A549 (cell line): ENCODE data around the gene RBM15. TPM values are rescaled to one million over a fixed set of nuclear protein-coding genes. Genes with fewer than 3 reads are reported as not detected.

Experiments
- ATAC-seq, 2 experiments: fragments of 200-7000 bp in 1 of 2; fragments of >200 bp in 1 of 2; cut with Nextera tagmentation in 1 of 2; cut with Tn5 transposase in 1 of 2; 3 replicates each; pipeline versions ENCODE4 v1.8.0 to v1.9.1; 2018 to 2020; ENCODE audit warnings: mild to moderate bottlenecking in 1 of 2, moderate library complexity in 1 of 2
- CTCF ChIA-PET: fragments of 300-600 bp; sonication (Branson Sonifier 250); formaldehyde crosslinking; extraction: SDS; loops from one replicate; lab custom pipeline; 2021; ENCODE audit warnings: antibody characterized with exemption, inconsistent platforms; lab: Yijun Ruan, JAX
- POLR2A ChIA-PET: fragments of 350-600 bp; formaldehyde crosslinking; extraction: SDS; loops from one replicate; lab custom pipeline; 2021; ENCODE audit warnings: antibody characterized with exemption, inconsistent platforms; lab: Yijun Ruan, JAX
- DNase-seq, 2 experiments: peaks; one replicate each; pipeline versions ENCODE4 v3.0.0 to v3.0.0-alpha.2; 2011 to 2016; ENCODE audit warnings: low read depth in 1 of 2, low spot score in 1 of 2
- FAIRE-seq: peaks from 2 replicates; lab custom pipeline; 2011; peaks lifted over from hg19 to GRCh38; lab: Jason Lieb, UNC
- H3K27ac ChIP-seq, 2 experiments: fragments of >200 bp; sonication (Bioruptor Twin); formaldehyde crosslinking; 3 replicates each; pipeline ENCODE4 v1.5.1; 2016 to 2017
- H3K4me1 ChIP-seq: fragments of >200 bp; sonication (Bioruptor Twin); formaldehyde crosslinking; 3 replicates; pipeline ENCODE4 v1.6.1; 2016
- H3K4me2 ChIP-seq: fragments of >200 bp; sonication (Bioruptor Twin); formaldehyde crosslinking; 3 replicates; pipeline ENCODE4 v1.6.1; 2016
- H3K4me3 ChIP-seq: fragments of >200 bp; sonication (Bioruptor Twin); formaldehyde crosslinking; 3 replicates; pipeline ENCODE4 v1.5.1; 2016
- H3K9me3 ChIP-seq: fragments of >200 bp; sonication (Bioruptor Twin); formaldehyde crosslinking; 3 replicates; pipeline ENCODE4 v1.6.1; 2016
- BHLHE40 ChIP-seq: IDR thresholded peaks from 2 replicates; pipeline ENCODE4 v1.6.1; 2012; ENCODE audit warnings: low read depth, low read length, inconsistent platforms
- CEBPB ChIP-seq, 2 experiments: fragments of >200 bp in 1 of 2; sonication (Bioruptor Twin) in 1 of 2; formaldehyde crosslinking in 1 of 2; IDR thresholded peaks; 2 replicates each; pipeline ENCODE4 v1.6.1; 2012 to 2016
- CHD2 ChIP-seq: fragments of 150-350 bp; IDR thresholded peaks from 2 replicates; pipeline ENCODE4 v1.6.1; 2014; ENCODE audit warnings: low read length; ENCODE audit not compliant: partially characterized antibody
- JUNB ChIP-seq: fragments of >200 bp; sonication (Bioruptor Twin); formaldehyde crosslinking; IDR thresholded peaks from 2 replicates; pipeline ENCODE4 v1.6.1; 2016
- MAZ ChIP-seq: fragments of 150-350 bp; IDR thresholded peaks from 2 replicates; pipeline ENCODE4 v1.6.1; 2014; ENCODE audit warnings: antibody characterized with exemption, low read depth, low read length, borderline replicate concordance
- PHF8 ChIP-seq: fragments of 200-600 bp; sonication (generic); IDR thresholded peaks from 2 replicates; pipeline ENCODE4 v1.6.1; 2016; ENCODE audit warnings: low read depth, mild to moderate bottlenecking, antibody characterized with exemption, moderate library complexity, borderline replicate concordance
- RAD21 ChIP-seq, 2 experiments: fragments of >200 bp in 1 of 2; sonication (Bioruptor Twin) in 1 of 2; formaldehyde crosslinking in 1 of 2; IDR thresholded peaks in 1 of 2; conservative IDR thresholded peaks in 1 of 2; 2 replicates in 1 of 2; 3 replicates in 1 of 2; pipeline ENCODE4 v1.6.1; 2012 to 2018; ENCODE audit warnings: inconsistent platforms in 1 of 2
- RCOR1 ChIP-seq: fragments of 150-350 bp; IDR thresholded peaks from 2 replicates; pipeline ENCODE4 v1.6.1; 2014; ENCODE audit warnings: antibody characterized with exemption, low read length, low read depth
- RFX5 ChIP-seq: fragments of 450-650 bp; IDR thresholded peaks from 2 replicates; pipeline ENCODE4 v1.7.1; 2014; ENCODE audit warnings: antibody characterized with exemption, mild to moderate bottlenecking, moderate library complexity
- RNF2 ChIP-seq: fragments of 200-600 bp; sonication (generic); IDR thresholded peaks from 2 replicates; pipeline ENCODE4 v1.6.1; 2016; ENCODE audit warnings: low read depth, mild to moderate bottlenecking, antibody characterized with exemption, moderate library complexity, borderline replicate concordance
- SREBF2 ChIP-seq: fragments of 450-650 bp; IDR thresholded peaks from 2 replicates; pipeline ENCODE4 v1.6.1; 2014; ENCODE audit warnings: mild to moderate bottlenecking, moderate library complexity
- ZFP36 ChIP-seq: fragments of 450-650 bp; IDR thresholded peaks from 2 replicates; pipeline ENCODE4 v1.6.1; 2014; ENCODE audit warnings: borderline replicate concordance; ENCODE audit not compliant: partially characterized antibody
- ZNF302 ChIP-seq: fragments of 250-450 bp; sonication (Bioruptor Pico); IDR thresholded peaks from 2 replicates; pipeline ENCODE4 v1.9.0; 2021; ENCODE audit warnings: inconsistent platforms, mild to moderate bottlenecking, moderate library complexity
- WGBS: methylation state at CpG from one replicate; pipeline ENCODE4 v1.1.6; 2017; ENCODE audit errors: missing lambda C conversion rate; 5-methylcytosine and 5-hydroxymethylcytosine counted together
- polyA minus RNA-seq: library from RNA; depleted of rRNA, polyadenylated mRNA; stranded (reverse); fragments of >200 nt; gene quantifications from 2 replicates; pipeline ENCODE4 v1.2.3, GENCODE V29; 2011; rRNA and poly(A)+ RNA removed
- polyA plus RNA-seq, 4 experiments: library from polyadenylated mRNA; depleted of rRNA in 3 of 4; stranded (reverse); fragments of >200 nt; fragmentation: RNase III in 1 of 4; extraction: RNeasy Plus Mini Kit Qiagen cat#74134 plus additional on column Dnase treatment in 1 of 4; gene quantifications; 2 replicates in 3 of 4; 3 replicates in 1 of 4; pipeline ENCODE4 v1.2.3, GENCODE V29; 2011 to 2017
- TF ChIP-seq, protein P1 (sequence below): fragments of 200-600 bp; sonication (generic); IDR thresholded peaks from 2 replicates; pipeline ENCODE4 v1.6.1; 2016; ENCODE audit warnings: antibody characterized with exemption, mild to moderate bottlenecking, moderate library complexity
- TF ChIP-seq, protein P2 (sequence below): fragments of 450-650 bp; IDR thresholded peaks from 2 replicates; pipeline ENCODE4 v1.6.1; 2014; ENCODE audit warnings: antibody characterized with exemption
- TF ChIP-seq, protein P3 (sequence below): IDR thresholded peaks from 2 replicates; pipeline ENCODE4 v1.6.1; 2012
- TF ChIP-seq, protein P4 (sequence below): IDR thresholded peaks from 2 replicates; pipeline ENCODE4 v1.6.1; 2012; ENCODE audit warnings: low read depth, borderline replicate concordance
- TF ChIP-seq, protein P5 (sequence below): IDR thresholded peaks from 2 replicates; pipeline ENCODE4 v1.6.1; 2012

Gene RBM15, protein sequence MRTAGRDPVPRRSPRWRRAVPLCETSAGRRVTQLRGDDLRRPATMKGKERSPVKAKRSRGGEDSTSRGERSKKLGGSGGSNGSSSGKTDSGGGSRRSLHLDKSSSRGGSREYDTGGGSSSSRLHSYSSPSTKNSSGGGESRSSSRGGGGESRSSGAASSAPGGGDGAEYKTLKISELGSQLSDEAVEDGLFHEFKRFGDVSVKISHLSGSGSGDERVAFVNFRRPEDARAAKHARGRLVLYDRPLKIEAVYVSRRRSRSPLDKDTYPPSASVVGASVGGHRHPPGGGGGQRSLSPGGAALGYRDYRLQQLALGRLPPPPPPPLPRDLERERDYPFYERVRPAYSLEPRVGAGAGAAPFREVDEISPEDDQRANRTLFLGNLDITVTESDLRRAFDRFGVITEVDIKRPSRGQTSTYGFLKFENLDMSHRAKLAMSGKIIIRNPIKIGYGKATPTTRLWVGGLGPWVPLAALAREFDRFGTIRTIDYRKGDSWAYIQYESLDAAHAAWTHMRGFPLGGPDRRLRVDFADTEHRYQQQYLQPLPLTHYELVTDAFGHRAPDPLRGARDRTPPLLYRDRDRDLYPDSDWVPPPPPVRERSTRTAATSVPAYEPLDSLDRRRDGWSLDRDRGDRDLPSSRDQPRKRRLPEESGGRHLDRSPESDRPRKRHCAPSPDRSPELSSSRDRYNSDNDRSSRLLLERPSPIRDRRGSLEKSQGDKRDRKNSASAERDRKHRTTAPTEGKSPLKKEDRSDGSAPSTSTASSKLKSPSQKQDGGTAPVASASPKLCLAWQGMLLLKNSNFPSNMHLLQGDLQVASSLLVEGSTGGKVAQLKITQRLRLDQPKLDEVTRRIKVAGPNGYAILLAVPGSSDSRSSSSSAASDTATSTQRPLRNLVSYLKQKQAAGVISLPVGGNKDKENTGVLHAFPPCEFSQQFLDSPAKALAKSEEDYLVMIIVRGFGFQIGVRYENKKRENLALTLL
- 14.0 and 15.0 TPM in 2 replicates for polyA plus RNA-seq (2011; rRNA removed)
- 6.8 and 8.0 TPM in 2 replicates for polyA plus RNA-seq (2012; cell fraction: cytosol; rRNA removed)
- 8.3 and 9.2 TPM in 2 replicates for polyA plus RNA-seq (2012; cell fraction: nucleus; rRNA removed)
- 8.0 to 8.7 TPM (median 8.2 TPM) in 3 replicates for polyA plus RNA-seq (2017; fragmentation: RNase III; extraction: RNeasy Plus Mini Kit Qiagen cat#74134 plus additional on column Dnase treatment)
- 67.6 and 83.1 TPM in 2 replicates for polyA minus RNA-seq

DNA sequence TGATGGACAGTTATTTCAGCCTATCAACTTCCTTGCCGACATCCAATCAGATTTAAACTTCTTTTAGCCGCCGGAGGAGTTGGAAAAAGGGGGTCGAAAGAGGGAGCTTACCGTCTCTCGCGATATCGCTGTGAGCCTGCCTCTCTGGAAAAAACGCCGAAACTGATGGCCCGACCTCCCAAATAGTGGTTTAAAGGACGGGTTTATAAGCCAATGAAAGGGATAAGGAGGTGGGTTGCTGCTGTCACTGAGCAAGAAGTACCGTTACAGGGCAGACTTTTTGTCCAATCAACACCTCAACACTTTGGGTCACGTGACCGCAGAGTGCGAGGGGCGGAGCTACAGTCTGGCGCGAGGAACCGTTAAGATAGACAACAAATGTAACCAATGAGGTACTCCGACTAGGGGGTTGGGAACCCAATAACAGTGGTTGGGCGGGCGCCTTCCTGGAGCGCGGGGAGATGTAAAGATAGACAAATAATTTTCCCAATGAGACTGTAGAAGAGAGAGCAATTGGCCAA, at the start of gene RBM15:
RBM15 (plus strand) TSS at position 492 of the 521 bp plus-strand sequence; CDS start at position 521, 29 bp downstream.
- peak within 1 kb of the TSS; percentile 91 for H3K4me3 ChIP-seq
- no peaks in the 10 kb centered on the region for H3K9me3 ChIP-seq
- DNase-seq: peak; percentile 89 to 100
- under 1% methylated on average over 25 of the region's 25 CpGs for WGBS
- TF ChIP-seq ZNF302 (CRISPR knock-in tag) (no peak), CHD2 (peak; percentile 98), ZFP36 (no peak), RFX5 (peak; percentile 73)
- TF ChIP-seq, protein P1, sequence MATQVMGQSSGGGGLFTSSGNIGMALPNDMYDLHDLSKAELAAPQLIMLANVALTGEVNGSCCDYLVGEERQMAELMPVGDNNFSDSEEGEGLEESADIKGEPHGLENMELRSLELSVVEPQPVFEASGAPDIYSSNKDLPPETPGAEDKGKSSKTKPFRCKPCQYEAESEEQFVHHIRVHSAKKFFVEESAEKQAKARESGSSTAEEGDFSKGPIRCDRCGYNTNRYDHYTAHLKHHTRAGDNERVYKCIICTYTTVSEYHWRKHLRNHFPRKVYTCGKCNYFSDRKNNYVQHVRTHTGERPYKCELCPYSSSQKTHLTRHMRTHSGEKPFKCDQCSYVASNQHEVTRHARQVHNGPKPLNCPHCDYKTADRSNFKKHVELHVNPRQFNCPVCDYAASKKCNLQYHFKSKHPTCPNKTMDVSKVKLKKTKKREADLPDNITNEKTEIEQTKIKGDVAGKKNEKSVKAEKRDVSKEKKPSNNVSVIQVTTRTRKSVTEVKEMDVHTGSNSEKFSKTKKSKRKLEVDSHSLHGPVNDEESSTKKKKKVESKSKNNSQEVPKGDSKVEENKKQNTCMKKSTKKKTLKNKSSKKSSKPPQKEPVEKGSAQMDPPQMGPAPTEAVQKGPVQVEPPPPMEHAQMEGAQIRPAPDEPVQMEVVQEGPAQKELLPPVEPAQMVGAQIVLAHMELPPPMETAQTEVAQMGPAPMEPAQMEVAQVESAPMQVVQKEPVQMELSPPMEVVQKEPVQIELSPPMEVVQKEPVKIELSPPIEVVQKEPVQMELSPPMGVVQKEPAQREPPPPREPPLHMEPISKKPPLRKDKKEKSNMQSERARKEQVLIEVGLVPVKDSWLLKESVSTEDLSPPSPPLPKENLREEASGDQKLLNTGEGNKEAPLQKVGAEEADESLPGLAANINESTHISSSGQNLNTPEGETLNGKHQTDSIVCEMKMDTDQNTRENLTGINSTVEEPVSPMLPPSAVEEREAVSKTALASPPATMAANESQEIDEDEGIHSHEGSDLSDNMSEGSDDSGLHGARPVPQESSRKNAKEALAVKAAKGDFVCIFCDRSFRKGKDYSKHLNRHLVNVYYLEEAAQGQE: peak; percentile 100
- TF ChIP-seq, protein P2, sequence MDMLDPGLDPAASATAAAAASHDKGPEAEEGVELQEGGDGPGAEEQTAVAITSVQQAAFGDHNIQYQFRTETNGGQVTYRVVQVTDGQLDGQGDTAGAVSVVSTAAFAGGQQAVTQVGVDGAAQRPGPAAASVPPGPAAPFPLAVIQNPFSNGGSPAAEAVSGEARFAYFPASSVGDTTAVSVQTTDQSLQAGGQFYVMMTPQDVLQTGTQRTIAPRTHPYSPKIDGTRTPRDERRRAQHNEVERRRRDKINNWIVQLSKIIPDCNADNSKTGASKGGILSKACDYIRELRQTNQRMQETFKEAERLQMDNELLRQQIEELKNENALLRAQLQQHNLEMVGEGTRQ: peak; percentile 97
- TF ChIP-seq, protein P3, sequence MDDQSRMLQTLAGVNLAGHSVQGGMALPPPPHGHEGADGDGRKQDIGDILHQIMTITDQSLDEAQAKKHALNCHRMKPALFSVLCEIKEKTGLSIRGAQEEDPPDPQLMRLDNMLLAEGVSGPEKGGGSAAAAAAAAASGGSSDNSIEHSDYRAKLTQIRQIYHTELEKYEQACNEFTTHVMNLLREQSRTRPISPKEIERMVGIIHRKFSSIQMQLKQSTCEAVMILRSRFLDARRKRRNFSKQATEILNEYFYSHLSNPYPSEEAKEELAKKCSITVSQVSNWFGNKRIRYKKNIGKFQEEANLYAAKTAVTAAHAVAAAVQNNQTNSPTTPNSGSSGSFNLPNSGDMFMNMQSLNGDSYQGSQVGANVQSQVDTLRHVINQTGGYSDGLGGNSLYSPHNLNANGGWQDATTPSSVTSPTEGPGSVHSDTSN: peak; percentile 90; the same call in 1 of the 2 replicates
- TF ChIP-seq, all 56 proteins: peak for 5
- ChIA-PET POLR2A (interaction anchor here (0.6 to 3.2 kb wide), 22 partner anchors 9 to 790 kb away, joined by 3 to 37 read pairs (median 4); partner anchors contain the start of genes GNAI3, KCNC4, LAMTOR5 and LRIF1), CTCF (interaction anchor here (0.7 to 5.5 kb wide), 28 partner anchors 8 to 288 kb away, joined by 3 to 36 read pairs (median 6); partner anchors contain the start of gene SLC16A4)
- H3K27ac ChIP-seq: peak within 1 kb of the TSS; percentile 96 to 99
- ATAC-seq (peak; percentile 75 to 87), FAIRE-seq (no peak)
- peak within 1 kb of the TSS; percentile 90 for H3K4me2 ChIP-seq
- peaks cover 58% of the 10 kb centered on the region for H3K4me1 ChIP-seq

DNA sequence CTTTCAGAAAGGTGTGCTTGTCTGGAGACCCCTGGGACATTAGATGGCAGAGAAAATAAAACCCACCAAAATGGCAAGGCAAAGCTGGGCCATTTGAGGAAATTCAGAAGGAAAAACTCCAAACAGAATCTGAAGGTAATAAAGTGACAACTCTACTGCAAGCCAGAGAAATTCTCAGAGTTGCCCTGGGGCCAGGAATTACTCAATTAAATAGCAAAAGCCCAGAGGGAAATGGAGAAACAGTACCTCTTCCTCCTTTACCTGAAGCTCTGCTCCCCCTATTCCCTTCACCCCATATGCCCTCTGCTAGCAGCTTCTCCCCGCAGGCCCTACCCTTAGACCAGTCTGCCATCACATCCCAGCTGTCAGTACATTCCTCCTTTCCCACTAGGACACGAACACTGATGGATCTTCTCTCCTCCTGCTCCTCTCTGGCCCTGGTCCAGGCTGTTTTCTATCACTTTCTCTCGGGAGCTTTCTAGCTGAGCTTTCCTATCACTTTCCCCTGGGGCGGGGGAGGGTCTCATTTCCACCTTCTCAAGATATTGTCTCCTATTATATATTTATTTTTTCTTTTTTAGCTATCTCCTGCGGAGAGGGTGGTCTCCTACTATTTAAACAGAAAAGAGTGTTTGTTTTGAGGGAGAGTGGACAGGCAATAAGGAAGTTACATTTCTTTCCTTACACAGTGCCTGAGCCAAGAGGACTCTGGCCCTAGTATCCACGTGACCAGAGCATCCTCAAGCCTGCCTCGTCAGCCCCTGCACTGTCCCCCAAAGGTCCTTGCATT, 47.7 kb upstream of the RBM15 start:
- ChIA-PET CTCF (interaction anchor here (0.6 to 3.4 kb wide), 8 partner anchors 17 to 355 kb away, joined by 3 to 19 read pairs (median 4); no protein-coding TSS in a partner anchor), POLR2A (no interaction called here)
- H3K4me3 ChIP-seq: no peak overlapping the region
- no peaks in the 10 kb centered on the region for H3K9me3 ChIP-seq
- TF ChIP-seq CEBPB (IDR thresholded peaks at IDR 0.05) (no peak), RCOR1 (no peak), RAD21 (conservative IDR thresholded peaks at IDR 0.05 in 1 of 2, IDR thresholded peaks at IDR 0.05 in 1 of 2) (no peak), JUNB (no peak), MAZ (no peak), PHF8 (no peak), RNF2 (no peak), BHLHE40 (no peak), SREBF2 (no peak)
- TF ChIP-seq, protein P4, sequence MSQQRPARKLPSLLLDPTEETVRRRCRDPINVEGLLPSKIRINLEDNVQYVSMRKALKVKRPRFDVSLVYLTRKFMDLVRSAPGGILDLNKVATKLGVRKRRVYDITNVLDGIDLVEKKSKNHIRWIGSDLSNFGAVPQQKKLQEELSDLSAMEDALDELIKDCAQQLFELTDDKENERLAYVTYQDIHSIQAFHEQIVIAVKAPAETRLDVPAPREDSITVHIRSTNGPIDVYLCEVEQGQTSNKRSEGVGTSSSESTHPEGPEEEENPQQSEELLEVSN: no peak
- TF ChIP-seq, protein P5, sequence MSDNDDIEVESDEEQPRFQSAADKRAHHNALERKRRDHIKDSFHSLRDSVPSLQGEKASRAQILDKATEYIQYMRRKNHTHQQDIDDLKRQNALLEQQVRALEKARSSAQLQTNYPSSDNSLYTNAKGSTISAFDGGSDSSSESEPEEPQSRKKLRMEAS: no peak
- 37% methylated on average over 7 of the region's 7 CpGs for WGBS
- peak overlapping the region; percentile 63 for H3K4me2 ChIP-seq
- FAIRE-seq: no peak
- no peak for DNase-seq
- H3K27ac ChIP-seq: peak overlapping the region; percentile 32 to 37; a peak in 4 of 6 replicates
- H3K4me1 ChIP-seq: peaks cover 25% of the 10 kb centered on the region
- peak; percentile 70 to 78; a peak in 4 of 6 replicates for ATAC-seq
